Activated CD4-positive, alpha-beta memory T cell treated with anti-CD3 and anti-CD28 coated beads, Interleukin-2, amount 10 ng/mL, durations not matched to agents 7 days and 5 days (primary cell): ENCODE results near the gene LAPTM5. TPM values are rescaled to one million over a fixed set of nuclear protein-coding genes. Genes with fewer than 3 reads are reported as not detected.

Source experiments
- CTCF ChIA-PET: fragments of 350-600 bp; sonication (Branson Sonifier 250); formaldehyde crosslinking; loops from one replicate; lab custom pipeline; 2021; ENCODE audit warnings: antibody characterized with exemption, inconsistent platforms; lab: Charles Lee
- POLR2A ChIA-PET: fragments of 350-600 bp; sonication (Branson Sonifier 250); formaldehyde crosslinking; loops from one replicate; lab custom pipeline; 2021; ENCODE audit warnings: antibody characterized with exemption; lab: Charles Lee
- DNase-seq: peaks from one replicate; pipeline ENCODE4 v3.0.0-alpha.2; 2020
- H3K27ac Mint-ChIP-seq: one replicate; pipeline ENCODE4 v1.8.0; 2021; ENCODE audit warnings: mild to moderate bottlenecking, mixed read lengths
- H3K27me3 Mint-ChIP-seq: one replicate; pipeline ENCODE4 v1.8.0; 2021; ENCODE audit warnings: mixed read lengths
- H3K36me3 Mint-ChIP-seq: one replicate; pipeline ENCODE4 v1.8.0; 2021; ENCODE audit warnings: low read depth, mixed read lengths
- H3K4me1 Mint-ChIP-seq: one replicate; pipeline ENCODE4 v1.8.0; 2021; ENCODE audit warnings: mixed read lengths
- H3K4me3 Mint-ChIP-seq: one replicate; pipeline ENCODE4 v1.8.0; 2021; ENCODE audit warnings: mild to moderate bottlenecking, mixed read lengths
- H3K9me3 Mint-ChIP-seq: one replicate; pipeline ENCODE4 v1.8.0; 2021; ENCODE audit warnings: mixed read lengths
- total RNA-seq, 2 experiments: library from RNA; stranded (reverse); gene quantifications; one replicate each; pipeline ENCODE4 v1.2.3, GENCODE V29; 2021

The LAPTM5 gene
- total RNA-seq, 2 experiments from 2014 or later, result 481 to 482 TPM

- no peaks in the 10 kb centered on the region for H3K36me3 Mint-ChIP-seq
- no peak for DNase-seq
- H3K4me1 Mint-ChIP-seq, result peaks cover 37% of the 10 kb centered on the region
- no peak overlapping the region for H3K27ac Mint-ChIP-seq
- H3K9me3 Mint-ChIP-seq, result no peaks in the 10 kb centered on the region
- CTCF ChIA-PET, result interaction anchor here (1.7 to 2.5 kb wide), 2 partner anchors 14 to 47 kb away, joined by 5 to 18 read pairs; no protein-coding TSS in a partner anchor
- no peak overlapping the region for H3K4me3 Mint-ChIP-seq
- H3K27me3 Mint-ChIP-seq, result no peaks in the 10 kb centered on the region
- POLR2A ChIA-PET, result interaction anchor here (1.0 to 2.6 kb wide), 3 partner anchors 7 to 21 kb away, joined by 3 to 8 read pairs (median 8); partner anchors contain the start of gene LAPTM5
Observed at GRCh38 chr1:30764939-30765555, 7.5 kb upstream of the LAPTM5 start.

GRCh38 chr1:30764396-30764795 lies 6.8 kb upstream of the LAPTM5 start:
- Mint-ChIP-seq H3K36me3 (no peaks in the 10 kb centered on the region), H3K9me3 (no peaks in the 10 kb centered on the region), H3K27ac (no peak overlapping the region), H3K4me3 (no peak overlapping the region), H3K4me1 (peaks cover 44% of the 10 kb centered on the region), H3K27me3 (no peaks in the 10 kb centered on the region)
- CTCF ChIA-PET, result interaction anchor here (0.9 kb wide), 1 partner anchor 20 kb away, joined by 3 read pairs; no protein-coding TSS in a partner anchor
- no peak for DNase-seq
- POLR2A ChIA-PET, result no interaction called here

- Mint-ChIP-seq H3K27ac (no peak overlapping the region), H3K4me1 (peaks cover 50% of the 10 kb centered on the region), H3K9me3 (no peaks in the 10 kb centered on the region), H3K27me3 (no peaks in the 10 kb centered on the region), H3K36me3 (no peaks in the 10 kb centered on the region), H3K4me3 (no peak overlapping the region)
- ChIA-PET POLR2A (interaction anchor here (12.3 kb wide), 1 partner anchor 18 kb away, joined by 341 read pairs; no protein-coding TSS in a partner anchor), CTCF (interaction anchor here (0.9 to 8.3 kb wide), 3 partner anchors 16 to 44 kb away, joined by 3 to 67 read pairs (median 7); no protein-coding TSS in a partner anchor)
- no peak for DNase-seq
Observed at GRCh38 chr1:30763651-30764248, 6.2 kb upstream of the LAPTM5 start.

- DNase-seq, result no peak
- no peaks in the 10 kb centered on the region for H3K27me3 Mint-ChIP-seq
- peaks cover 57% of the 10 kb centered on the region for H3K4me1 Mint-ChIP-seq
- ChIA-PET CTCF (interaction anchor here (0.9 to 8.3 kb wide), 4 partner anchors 16 to 43 kb away, joined by 3 to 67 read pairs (median 6); no protein-coding TSS in a partner anchor), POLR2A (interaction anchor here (12.3 kb wide), 1 partner anchor 17 kb away, joined by 341 read pairs; no protein-coding TSS in a partner anchor)
- no peak overlapping the region for H3K4me3 Mint-ChIP-seq
- no peaks in the 10 kb centered on the region for H3K9me3 Mint-ChIP-seq
- no peak overlapping the region for H3K27ac Mint-ChIP-seq
- no peaks in the 10 kb centered on the region for H3K36me3 Mint-ChIP-seq
Observed at GRCh38 chr1:30762930-30763650, 5.5 kb upstream of the LAPTM5 start.

GRCh38 chr1:30762152-30762929 lies 4.8 kb upstream of the LAPTM5 start:
- H3K4me1 Mint-ChIP-seq, result peaks cover 63% of the 10 kb centered on the region
- POLR2A ChIA-PET, result interaction anchor here (0.8 to 12.3 kb wide), 5 partner anchors 10 to 44 kb away, joined by 3 to 341 read pairs (median 4); no protein-coding TSS in a partner anchor
- H3K4me3 Mint-ChIP-seq, result no peak overlapping the region
- H3K36me3 Mint-ChIP-seq, result peaks cover 2% of the 10 kb centered on the region
- no peaks in the 10 kb centered on the region for H3K27me3 Mint-ChIP-seq
- CTCF ChIA-PET, result interaction anchor here (1.2 to 8.8 kb wide), 5 partner anchors 17 to 42 kb away, joined by 4 to 117 read pairs (median 13); no protein-coding TSS in a partner anchor
- no peak for DNase-seq
- no peaks in the 10 kb centered on the region for H3K9me3 Mint-ChIP-seq
- no peak overlapping the region for H3K27ac Mint-ChIP-seq

- no peak overlapping the region for H3K27ac Mint-ChIP-seq
- H3K36me3 Mint-ChIP-seq, result peaks cover 10% of the 10 kb centered on the region
- H3K9me3 Mint-ChIP-seq, result no peaks in the 10 kb centered on the region
- H3K27me3 Mint-ChIP-seq, result no peaks in the 10 kb centered on the region
- peaks cover 67% of the 10 kb centered on the region for H3K4me1 Mint-ChIP-seq
- DNase-seq, result no peak
- ChIA-PET POLR2A (interaction anchor here (0.8 to 12.3 kb wide), 7 partner anchors 9 to 43 kb away, joined by 3 to 341 read pairs (median 4); no protein-coding TSS in a partner anchor), CTCF (interaction anchor here (0.6 to 8.8 kb wide), 7 partner anchors 12 to 786 kb away, joined by 3 to 117 read pairs (median 4); no protein-coding TSS in a partner anchor)
- H3K4me3 Mint-ChIP-seq, result no peak overlapping the region
Observed at GRCh38 chr1:30761381-30762151, 4.0 kb upstream of the LAPTM5 start.

GRCh38 chr1:30760596-30761324 lies 3.2 kb upstream of the LAPTM5 start:
- CTCF ChIA-PET, result interaction anchor here (0.6 to 8.8 kb wide), 9 partner anchors 10 to 787 kb away, joined by 3 to 117 read pairs (median 3); no protein-coding TSS in a partner anchor
- Mint-ChIP-seq H3K27me3 (no peaks in the 10 kb centered on the region), H3K9me3 (no peaks in the 10 kb centered on the region), H3K36me3 (peaks cover 18% of the 10 kb centered on the region), H3K27ac (no peak overlapping the region), H3K4me3 (no peak overlapping the region), H3K4me1 (peaks cover 63% of the 10 kb centered on the region)
- POLR2A ChIA-PET, result interaction anchor here (0.9 to 12.3 kb wide), 4 partner anchors 15 to 31 kb away, joined by 3 to 341 read pairs (median 5); no protein-coding TSS in a partner anchor
- no peak for DNase-seq

GRCh38 chr1:30759718-30760281 lies 2.2 kb upstream of the LAPTM5 start:
- Mint-ChIP-seq H3K36me3 (peaks cover 28% of the 10 kb centered on the region), H3K27me3 (no peaks in the 10 kb centered on the region), H3K9me3 (no peaks in the 10 kb centered on the region), H3K4me3 (peak overlapping the region; percentile 28), H3K27ac (peak overlapping the region; percentile 34), H3K4me1 (peaks cover 68% of the 10 kb centered on the region)
- peak; percentile 71 for DNase-seq
- ChIA-PET POLR2A (interaction anchor here (0.9 to 12.3 kb wide), 3 partner anchors 14 to 41 kb away, joined by 3 to 341 read pairs (median 4); no protein-coding TSS in a partner anchor), CTCF (interaction anchor here (1.0 to 8.8 kb wide), 7 partner anchors 10 to 42 kb away, joined by 3 to 117 read pairs (median 7); no protein-coding TSS in a partner anchor)

GRCh38 chr1:30758785-30759380 lies 1.3 kb upstream of the LAPTM5 start:
- Mint-ChIP-seq H3K9me3 (no peaks in the 10 kb centered on the region), H3K4me1 (peaks cover 78% of the 10 kb centered on the region), H3K4me3 (peak overlapping the region; percentile 8), H3K27me3 (no peaks in the 10 kb centered on the region), H3K27ac (peak overlapping the region; percentile 34), H3K36me3 (peaks cover 32% of the 10 kb centered on the region)
- ChIA-PET CTCF (interaction anchor here (2.3 to 8.8 kb wide), 4 partner anchors 9 to 39 kb away, joined by 7 to 117 read pairs (median 43); no protein-coding TSS in a partner anchor), POLR2A (interaction anchor here (1.4 to 12.3 kb wide), 8 partner anchors 8 to 40 kb away, joined by 3 to 341 read pairs (median 8); no protein-coding TSS in a partner anchor)
- no peak for DNase-seq

- peaks cover 39% of the 10 kb centered on the region for H3K36me3 Mint-ChIP-seq
- CTCF ChIA-PET, result interaction anchor here (1.6 to 8.8 kb wide), 5 partner anchors 8 to 38 kb away, joined by 3 to 117 read pairs (median 19); no protein-coding TSS in a partner anchor
Observed at GRCh38 chr1:30758121-30758688, 631 bp upstream of the LAPTM5 start.

More at GRCh38 chr1:30758121-30758688, 631 bp upstream of the LAPTM5 start:
- Mint-ChIP-seq H3K27me3 (no peaks in the 10 kb centered on the region), H3K4me3 (peak overlapping the region; percentile 95), H3K27ac (peak overlapping the region; percentile 93), H3K4me1 (peaks cover 84% of the 10 kb centered on the region), H3K9me3 (no peaks in the 10 kb centered on the region)
- no peak for DNase-seq
- POLR2A ChIA-PET, result interaction anchor here (0.7 to 12.3 kb wide), 12 partner anchors 8 to 39 kb away, joined by 3 to 341 read pairs (median 6); no protein-coding TSS in a partner anchor
